ENCODE measurements around the gene BMAL1.

GRCh38 chr11:13380731-13381130 lies 103.1 kb downstream of the BMAL1 start:
- no peak for TF ChIP-seq CTCF (IDR thresholded peaks at IDR 0.05; ENCODE audit: borderline replicate concordance, extremely low read depth, low read length, poor library complexity, severe bottlenecking)
- no peak for TF ChIP-seq EZH2 (IDR thresholded peaks at IDR 0.05; ENCODE audit: borderline replicate concordance, low read depth, low read length, severe bottlenecking)

All from DND-41 (cell line).